Gastroesophageal sphincter (tissue), 4 donors: ENCODE results near the gene NGDN. TPM values are rescaled to one million over a fixed set of nuclear protein-coding genes. Genes with fewer than 3 reads are reported as not detected.

Experiments
- ATAC-seq: fragments of 150-250 bp; one replicate; pipeline ENCODE4 v1.9.1; 2016; ENCODE audit warnings: mild to moderate bottlenecking, moderate library complexity
- H3K27ac ChIP-seq, 4 donors: fragments of 200-600 bp; sonication (generic) in 3 of 4; 1 replicate in 3 of 4; 2 replicates in 1 of 4; pipeline ENCODE4 v1.5.1; 2016 to 2019
- H3K27me3 ChIP-seq: fragments of 200-600 bp; sonication (generic); one replicate; pipeline ENCODE4 v1.5.1; 2019
- H3K36me3 ChIP-seq, 2 donors: fragments of 200-600 bp; sonication (generic); one replicate each; pipeline ENCODE4 v1.5.1; 2019; ENCODE audit warnings: control low read depth in 1 of 2
- H3K4me1 ChIP-seq, 3 donors: fragments of 200-600 bp; sonication (generic); 1 replicate in 2 of 3; 2 replicates in 1 of 3; pipeline ENCODE4 v1.5.1; 2016 to 2019; ENCODE audit warnings: control low read depth in 2 of 3
- H3K4me3 ChIP-seq, 2 donors: fragments of 200-600 bp; sonication (generic); one replicate each; pipeline ENCODE4 v1.5.1; 2019; ENCODE audit warnings: mild to moderate bottlenecking in 1 of 2, moderate library complexity in 1 of 2
- H3K9me3 ChIP-seq, 3 donors: fragments of 200-600 bp; sonication (generic); one replicate each; pipeline ENCODE4 v1.5.1; 2017 to 2019; ENCODE audit warnings: control low read depth in 2 of 3
- EP300 ChIP-seq: sonication (generic); formaldehyde crosslinking; IDR thresholded peaks from one replicate; pipeline ENCODE4 v1.6.1; 2017; ENCODE audit warnings: antibody characterized with exemption, mild to moderate bottlenecking
- POLR2A ChIP-seq, 2 donors: fragments of 450-650 bp; IDR thresholded peaks; one replicate each; pipeline ENCODE4 v1.6.1; 2017; ENCODE audit warnings: antibody characterized with exemption in 2 of 2, mild to moderate bottlenecking in 2 of 2, moderate library complexity in 1 of 2
- POLR2AphosphoS5 ChIP-seq: sonication (generic); formaldehyde crosslinking; IDR thresholded peaks from one replicate; pipeline ENCODE4 v1.6.1; 2017; ENCODE audit warnings: antibody characterized with exemption
- WGBS, 2 donors: methylation state at CpG; one replicate each; pipeline ENCODE4 v1.1.5; 2018; ENCODE audit warnings: low coverage in 1 of 2; 5-methylcytosine and 5-hydroxymethylcytosine counted together
- total RNA-seq, 4 donors: library from RNA; depleted of rRNA; stranded (reverse); fragments of >200 nt; gene quantifications; one replicate each; pipeline ENCODE4 v1.1.0, GENCODE V29; 2016
- TF ChIP-seq, protein P1 (sequence below), 4 experiments: fragments of 200-600 bp in 2 of 4; fragments of 450-650 bp in 2 of 4; sonication (generic) in 1 of 4; IDR thresholded peaks; one replicate each; pipeline ENCODE4 v1.5.1; 2017 to 2019; ENCODE audit warnings: antibody characterized with exemption in 4 of 4, mild to moderate bottlenecking in 2 of 4, moderate library complexity in 2 of 4

The NGDN gene
- total RNA-seq, 4 donors from 2014 or later, result 22.0 to 47.1 (median 38.1) TPM

- Histone ChIP-seq H3K27me3 (no peaks in the 10 kb centered on the region), H3K4me1 (peaks cover 0 to 22% (median 0%) of the 10 kb centered on the region in 3 donors), H3K27ac (no peak within 1 kb of the TSS), H3K9me3 (no peaks in the 10 kb centered on the region), H3K36me3 (no peaks in the 10 kb centered on the region), H3K4me3 (no peak within 1 kb of the TSS)
- no peak for ATAC-seq
- 79% methylated on average over 5 of the region's 10 CpGs; no CpG with 5 or more reads in 1 of the 2 donors for WGBS, 2 donors
- TF ChIP-seq EP300, result no peak
- TF ChIP-seq, protein P1, sequence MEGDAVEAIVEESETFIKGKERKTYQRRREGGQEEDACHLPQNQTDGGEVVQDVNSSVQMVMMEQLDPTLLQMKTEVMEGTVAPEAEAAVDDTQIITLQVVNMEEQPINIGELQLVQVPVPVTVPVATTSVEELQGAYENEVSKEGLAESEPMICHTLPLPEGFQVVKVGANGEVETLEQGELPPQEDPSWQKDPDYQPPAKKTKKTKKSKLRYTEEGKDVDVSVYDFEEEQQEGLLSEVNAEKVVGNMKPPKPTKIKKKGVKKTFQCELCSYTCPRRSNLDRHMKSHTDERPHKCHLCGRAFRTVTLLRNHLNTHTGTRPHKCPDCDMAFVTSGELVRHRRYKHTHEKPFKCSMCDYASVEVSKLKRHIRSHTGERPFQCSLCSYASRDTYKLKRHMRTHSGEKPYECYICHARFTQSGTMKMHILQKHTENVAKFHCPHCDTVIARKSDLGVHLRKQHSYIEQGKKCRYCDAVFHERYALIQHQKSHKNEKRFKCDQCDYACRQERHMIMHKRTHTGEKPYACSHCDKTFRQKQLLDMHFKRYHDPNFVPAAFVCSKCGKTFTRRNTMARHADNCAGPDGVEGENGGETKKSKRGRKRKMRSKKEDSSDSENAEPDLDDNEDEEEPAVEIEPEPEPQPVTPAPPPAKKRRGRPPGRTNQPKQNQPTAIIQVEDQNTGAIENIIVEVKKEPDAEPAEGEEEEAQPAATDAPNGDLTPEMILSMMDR (IDR thresholded peaks at IDR 0.05), result no peak
- no peak for TF ChIP-seq POLR2A (IDR thresholded peaks at IDR 0.05)
These were observed 33.8 kb upstream of the NGDN start, which contains the start of gene MYH7 for GRCh38 chr14:23435543-23436326. Gene MYH7 (minus strand): TSS chr14:23435660. CDS start chr14:23433732, 1,928 bp downstream.

- Histone ChIP-seq H3K4me1 (peaks cover 0 to 22% (median 0%) of the 10 kb centered on the region in 3 donors), H3K4me3 (no peak overlapping the region), H3K9me3 (no peaks in the 10 kb centered on the region), H3K27ac (no peak overlapping the region), H3K36me3 (no peaks in the 10 kb centered on the region), H3K27me3 (no peaks in the 10 kb centered on the region)
- TF ChIP-seq, protein P1 (IDR thresholded peaks at IDR 0.05), result no peak
- TF ChIP-seq EP300, result no peak
- no peak for TF ChIP-seq POLR2A (IDR thresholded peaks at IDR 0.05)
- 43 to 85% methylated on average over 4 to 9 of the region's 15 CpGs for WGBS, 2 donors
- no peak for ATAC-seq
These were observed 33.0 kb upstream of the NGDN start for GRCh38 chr14:23436327-23437132.

- WGBS, 2 donors, result 66 to 76% methylated on average over 4 to 5 of the region's 8 CpGs
- peaks cover 0 to 22% (median 0%) of the 10 kb centered on the region in 3 donors for H3K4me1 ChIP-seq
- TF ChIP-seq, protein P1 (IDR thresholded peaks at IDR 0.05), result no peak
- TF ChIP-seq EP300 (no peak), POLR2AphosphoS5 (no peak), POLR2A (IDR thresholded peaks at IDR 0.05) (no peak)
- H3K36me3 ChIP-seq, result no peaks in the 10 kb centered on the region
- peak overlapping the region in 2 of 4 donors; percentile 48 to 69 for H3K27ac ChIP-seq
- H3K27me3 ChIP-seq, result no peaks in the 10 kb centered on the region
- H3K4me3 ChIP-seq, result no peak overlapping the region
- no peak for ATAC-seq
- no peaks in the 10 kb centered on the region for H3K9me3 ChIP-seq
These were observed 32.1 kb upstream of the NGDN start for GRCh38 chr14:23437133-23438100.

- 42% methylated on average over 13 of the region's 15 CpGs; no CpG with 5 or more reads in 1 of the 2 donors for WGBS, 2 donors
- peak overlapping the region in 3 of 4 donors; percentile 24 to 69 (median 48) for H3K27ac ChIP-seq
- H3K4me3 ChIP-seq, result no peak overlapping the region
- ATAC-seq, result no peak
- H3K36me3 ChIP-seq, result no peaks in the 10 kb centered on the region
- no peak for TF ChIP-seq POLR2A (IDR thresholded peaks at IDR 0.05)
- TF ChIP-seq POLR2AphosphoS5, result no peak
- no peak for TF ChIP-seq EP300
- TF ChIP-seq, protein P1 (IDR thresholded peaks at IDR 0.05), result no peak
- peaks cover 0 to 22% (median 0%) of the 10 kb centered on the region in 3 donors for H3K4me1 ChIP-seq
- H3K27me3 ChIP-seq, result no peaks in the 10 kb centered on the region
- H3K9me3 ChIP-seq, result no peaks in the 10 kb centered on the region
These were observed 31.2 kb upstream of the NGDN start for GRCh38 chr14:23438101-23438971.
